Ovary (tissue), 3 donors: Measurements from ENCODE around the gene GTF2H2.
"Not testable (repeated sequence)": the region's sequence is repeated elsewhere in the genome, so short reads cannot be mapped to it uniquely, and the experiment has no call there.

Experiments used
- CTCF ChIP-seq, 3 donors: fragments of 450-650 bp in 2 of 3; fragments of 200-600 bp in 1 of 3; IDR thresholded peaks; one replicate each; pipeline versions ENCODE4 v1.5.1 to v1.8.0; 2016 to 2022; ENCODE audit warnings: antibody characterized with exemption in 3 of 3, mild to moderate bottlenecking in 1 of 3
- EP300 ChIP-seq: sonication (generic); formaldehyde crosslinking; IDR thresholded peaks from one replicate; pipeline ENCODE4 v1.6.1; 2017; ENCODE audit warnings: antibody characterized with exemption
- POLR2A ChIP-seq: fragments of 450-650 bp; IDR thresholded peaks from one replicate; pipeline ENCODE4 v1.6.1; 2017; ENCODE audit warnings: antibody characterized with exemption, mild to moderate bottlenecking, moderate library complexity
- donor health status: DM: no; HTN: no; CAD: no.

- TF ChIP-seq CTCF (IDR thresholded peaks at IDR 0.05); EP300; POLR2A: not testable (repeated sequence)
Measured at GRCh38 chr5:71067262-71067928, at the start of gene GTF2H2.
